GM21515 (cell line): Measurements from ENCODE around the gene FNBP1.
A peak's percentile ranks its signal among the peaks of the same experiment; 100 is the strongest.

Source experiments
- ATAC-seq: cut with Tn5 transposase; IDR thresholded peaks from one replicate; pipeline ENCODE4 v1.9.1; 2021; ENCODE audit not compliant: unreplicated experiment

FNBP1 gene

DNA sequence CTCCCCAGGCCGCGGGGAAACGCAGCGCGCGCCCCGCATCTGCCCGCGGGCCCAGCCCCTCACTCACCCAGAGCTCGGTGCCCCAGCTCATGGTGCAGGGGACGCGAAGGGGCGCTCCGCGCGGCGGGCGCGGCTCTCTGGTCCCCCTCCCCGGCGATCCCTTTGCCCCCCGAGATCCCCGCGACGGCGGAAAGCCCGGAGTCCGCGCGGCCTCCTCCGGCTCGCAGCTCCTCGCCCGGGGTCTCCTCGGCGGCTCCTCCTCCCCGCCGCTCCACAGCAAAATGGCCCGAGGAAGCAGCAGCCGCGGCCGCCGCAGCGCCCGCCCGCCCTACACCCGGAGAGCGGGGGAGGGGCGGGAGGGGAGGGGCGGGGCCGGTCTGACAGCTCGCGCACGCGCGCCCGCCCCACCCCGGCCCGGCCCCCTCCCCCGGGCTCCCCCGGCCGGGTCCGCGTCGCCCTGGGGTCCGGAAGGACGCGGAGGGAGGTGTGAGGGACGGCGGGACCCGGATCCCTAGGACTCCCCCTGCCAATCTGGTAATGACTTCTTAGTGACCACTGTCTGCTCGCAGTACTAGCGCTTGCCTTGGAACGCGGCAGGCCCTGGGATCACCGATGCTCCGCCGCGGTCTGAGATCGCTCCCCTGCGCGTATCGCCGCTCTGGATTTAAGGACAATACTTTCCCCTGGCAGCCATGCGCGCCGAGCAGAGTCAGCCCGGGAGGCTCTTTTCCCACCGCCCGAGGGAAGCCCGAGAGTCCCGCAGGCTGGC lies at the start of gene FNBP1:
Gene FNBP1, minus strand, starts transcription at position 305 of the 769 bp plus-strand sequence. Its CDS starts 214 bp downstream, at position 91.
- no peak for ATAC-seq

DNA sequence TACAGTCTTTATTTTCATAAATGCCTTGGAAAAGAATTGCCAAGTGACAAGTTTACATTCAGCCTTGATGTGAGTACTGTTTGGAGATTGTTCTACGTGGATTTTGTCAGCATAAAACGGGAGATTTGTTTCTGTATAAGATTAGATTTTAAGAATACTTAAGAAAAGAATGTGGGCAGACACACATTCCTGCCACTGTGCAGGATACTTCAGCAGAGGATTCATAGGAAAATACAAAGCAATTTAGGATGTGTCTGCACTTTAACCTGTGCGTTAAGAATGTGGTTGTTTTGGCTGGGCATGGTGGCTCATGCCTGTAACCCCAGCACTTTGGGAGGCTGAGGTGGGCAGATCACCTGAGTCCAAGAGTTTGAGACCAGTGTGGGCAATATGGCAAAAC lies 47.9 kb upstream of the FNBP1 start:
- no peak for ATAC-seq

- ATAC-seq: no peak
These were observed 46.2 kb upstream of the FNBP1 start for GRCh38 chr9:130089141-130089540.

GRCh38 chr9:130088051-130088450 lies 45.1 kb upstream of the FNBP1 start:
- no peak for ATAC-seq

- ATAC-seq: no peak
These were observed 41.3 kb upstream of the FNBP1 start for GRCh38 chr9:130084337-130084736.

GRCh38 chr9:130078547-130078946 lies 35.6 kb upstream of the FNBP1 start:
- no peak for ATAC-seq

DNA sequence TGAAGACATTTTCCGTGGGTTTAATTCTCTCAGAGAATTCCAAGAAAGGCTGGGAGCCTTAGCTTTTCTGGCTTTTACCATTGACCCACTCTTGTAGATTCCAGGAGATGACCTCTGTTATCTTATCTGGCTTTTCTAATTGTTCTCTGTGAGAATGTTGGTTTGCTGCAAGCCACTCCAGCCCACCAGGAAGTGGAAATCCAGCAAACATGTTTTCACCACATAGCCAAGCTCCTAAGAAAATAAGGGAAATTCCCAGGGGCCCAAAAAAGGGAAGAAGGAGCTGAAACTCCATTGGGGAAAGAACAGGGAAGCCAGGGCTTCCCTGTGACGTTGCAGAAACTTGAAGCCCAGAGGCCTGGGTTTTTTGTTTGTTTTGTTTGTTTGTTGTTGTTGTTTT lies 30.4 kb upstream of the FNBP1 start:
- no peak for ATAC-seq

- ATAC-seq: no peak
These were observed 29.7 kb upstream of the FNBP1 start for GRCh38 chr9:130072515-130073235.

DNA sequence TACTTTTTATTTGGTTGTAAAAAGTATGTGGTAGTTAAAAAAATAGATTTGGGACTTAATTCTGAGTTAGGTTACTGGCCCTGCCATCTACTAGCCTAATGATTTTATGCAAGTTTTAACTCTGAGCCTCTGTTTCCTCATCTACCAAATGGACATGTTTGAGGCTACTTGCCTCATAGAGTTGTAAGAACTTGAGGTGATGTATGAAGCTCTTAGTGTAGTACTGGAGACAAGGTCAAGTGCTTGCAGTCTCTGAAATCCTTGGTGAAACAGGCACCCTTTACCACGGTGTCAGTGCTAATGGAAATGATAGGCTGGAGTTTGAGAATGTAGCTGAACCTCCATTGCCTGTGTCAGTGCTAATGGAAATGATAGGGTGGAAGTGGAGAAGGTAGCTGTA lies 26.1 kb upstream of the FNBP1 start:
- ATAC-seq: no peak

DNA sequence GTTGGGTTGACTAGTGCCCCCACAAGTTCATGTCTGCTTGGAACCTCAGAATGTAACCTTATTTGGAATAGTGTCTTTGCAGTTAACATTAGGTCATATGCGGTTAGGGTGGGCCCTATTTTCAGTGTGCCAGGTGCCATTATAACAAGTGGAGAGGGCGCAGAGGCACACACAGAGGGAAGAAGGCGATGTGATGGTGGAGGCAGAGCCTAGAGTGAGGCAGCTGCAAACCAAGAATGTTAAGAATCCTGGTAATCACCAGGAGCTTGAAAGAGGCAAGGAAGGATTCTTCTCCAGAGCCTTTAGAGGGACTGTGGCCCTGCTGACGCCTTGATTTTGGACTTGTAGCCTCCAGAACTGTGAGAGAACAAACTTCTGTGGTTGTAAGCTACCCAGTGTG lies 21.6 kb upstream of the FNBP1 start:
- no peak for ATAC-seq

- no peak for ATAC-seq
These were observed 19.8 kb upstream of the FNBP1 start for GRCh38 chr9:130062750-130063149.

GRCh38 chr9:130060296-130060695 lies 17.3 kb upstream of the FNBP1 start:
- ATAC-seq: no peak

DNA sequence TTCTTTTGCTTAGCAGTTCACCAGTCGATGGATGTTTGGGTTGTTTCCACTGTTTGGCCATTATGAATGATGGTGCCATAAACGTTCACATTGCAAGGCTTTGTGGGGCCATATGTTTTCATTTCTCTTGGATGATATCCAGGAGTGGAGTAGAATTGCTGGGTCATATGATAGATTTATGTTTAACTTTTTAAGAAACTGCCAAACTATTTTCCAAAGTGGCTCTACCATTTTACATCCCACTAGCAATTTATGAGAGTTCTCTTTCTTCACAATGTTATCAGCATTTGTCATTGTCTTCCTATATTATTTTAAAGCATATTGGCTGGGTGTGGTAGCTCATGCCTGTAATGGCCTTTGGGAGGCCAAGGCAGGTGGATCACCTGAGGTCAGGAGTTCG lies 15.9 kb upstream of the FNBP1 start:
- ATAC-seq: no peak

GRCh38 chr9:130058154-130058553 lies 15.2 kb upstream of the FNBP1 start:
- ATAC-seq: no peak

- no peak for ATAC-seq
These were observed 11.8 kb upstream of the FNBP1 start for GRCh38 chr9:130054820-130055219.

GRCh38 chr9:130054325-130054786 lies 11.4 kb upstream of the FNBP1 start:
- no peak for ATAC-seq

DNA sequence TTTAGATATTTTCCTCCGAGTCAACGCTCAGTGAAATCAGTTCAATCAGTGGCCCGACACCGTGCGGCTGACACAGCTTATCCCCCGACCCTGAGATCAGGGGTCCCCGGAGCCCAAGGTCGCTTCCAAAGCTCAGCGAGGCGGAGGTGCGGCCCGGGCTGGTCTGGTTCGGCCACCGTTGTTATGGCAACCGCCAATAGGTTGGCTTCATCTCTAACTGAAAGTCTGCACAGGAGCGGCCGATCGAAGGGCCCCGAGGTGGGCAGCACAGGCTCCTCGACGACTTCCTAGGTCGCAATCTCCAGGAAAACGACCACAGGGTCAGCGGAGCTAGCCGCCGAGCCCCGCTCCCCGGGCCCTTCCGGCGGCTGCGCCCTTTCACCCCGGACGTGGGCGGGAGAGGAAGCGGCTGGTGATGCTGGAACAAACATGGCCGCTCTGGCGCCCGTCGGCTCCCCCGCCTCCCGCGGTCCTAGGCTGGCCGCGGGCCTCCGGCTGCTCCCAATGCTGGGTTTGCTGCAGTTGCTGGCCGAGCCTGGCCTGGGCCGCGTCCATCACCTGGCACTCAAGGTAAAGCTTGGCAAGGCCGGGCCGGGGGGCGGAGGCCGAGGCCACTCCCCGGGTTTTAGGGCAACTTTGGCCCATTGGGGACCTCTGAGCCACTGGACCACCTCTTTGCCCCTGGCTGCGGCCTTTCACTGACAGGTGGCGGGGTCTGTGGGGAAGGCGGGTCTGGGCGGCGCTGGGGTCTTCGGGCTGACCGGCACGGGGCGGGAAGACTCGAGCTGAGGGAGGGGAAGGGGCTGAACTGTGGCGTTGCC lies 10.7 kb upstream of the FNBP1 start, which contains the start of gene GPR107:
Gene GPR107, plus strand, starts transcription at position 403 of the 821 bp plus-strand sequence. Its CDS starts 27 bp downstream, at position 430.
- peak; percentile 74 for ATAC-seq

DNA sequence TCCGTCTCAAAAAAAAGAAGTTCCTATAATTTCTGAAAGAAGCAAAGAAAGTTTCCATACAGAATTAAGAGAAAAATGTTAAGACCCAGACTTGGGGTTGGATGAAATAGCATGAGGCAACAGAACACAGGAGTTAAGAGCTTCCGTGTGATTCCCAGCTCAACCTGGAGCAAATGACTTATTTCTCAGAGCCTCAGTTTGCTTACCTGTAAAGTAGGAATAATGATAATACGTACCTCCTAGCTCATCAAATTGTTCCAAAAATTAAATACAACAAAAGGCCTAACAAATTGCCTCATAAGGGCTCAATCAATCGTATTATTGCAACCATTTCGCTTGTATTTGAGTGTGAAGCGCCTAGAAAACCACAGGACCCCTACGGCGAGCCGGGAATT lies 10.1 kb upstream of the FNBP1 start:
- ATAC-seq: peak; percentile 5

DNA sequence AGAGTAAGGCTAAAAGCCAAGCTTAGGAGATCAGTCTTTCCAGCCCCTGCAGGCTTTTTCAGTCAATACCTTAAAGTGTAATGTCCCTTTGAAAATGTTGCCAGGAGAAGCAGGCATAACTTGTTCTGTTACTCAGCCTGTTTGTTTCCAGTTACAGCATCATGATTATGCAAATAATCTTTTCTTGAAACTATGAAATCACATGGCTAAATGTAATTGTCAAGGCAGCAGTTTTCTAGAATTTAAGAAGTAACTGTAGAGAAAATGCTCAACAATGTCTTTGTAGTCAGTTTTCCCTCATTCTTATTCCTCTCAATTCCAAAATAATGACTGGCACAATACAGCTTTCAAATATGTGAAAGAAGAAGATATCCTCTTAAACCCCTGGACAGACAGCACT lies 8.9 kb upstream of the FNBP1 start:
- ATAC-seq: no peak

DNA sequence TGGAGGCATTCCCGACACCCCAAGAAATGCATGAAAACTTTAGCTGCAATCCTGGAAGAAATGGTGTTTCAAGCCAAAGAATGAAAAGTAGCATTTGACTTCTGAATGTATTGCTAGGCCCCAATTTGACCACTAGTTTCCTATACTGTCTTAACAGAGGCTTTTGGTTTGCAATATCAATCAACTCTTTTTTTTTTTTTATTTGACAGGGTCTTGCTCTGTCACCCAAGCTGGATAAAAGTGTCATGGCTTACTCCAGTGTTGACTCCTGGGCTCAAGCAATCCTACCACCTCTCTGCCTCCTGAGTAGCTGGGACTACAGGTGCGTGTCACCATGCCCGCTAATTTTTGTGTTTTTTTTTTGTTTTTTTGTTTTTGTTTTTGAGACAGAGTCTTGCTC lies 7.5 kb upstream of the FNBP1 start:
- ATAC-seq: no peak

- ATAC-seq: no peak
These were observed 6.6 kb upstream of the FNBP1 start for GRCh38 chr9:130049431-130050210.
